HG02973 (cell line): Measurements from ENCODE around the gene PAX8.
"Not testable (repeated sequence)": the region's sequence is repeated elsewhere in the genome, so short reads cannot be mapped to it uniquely, and the experiment has no call there.

Experiments used
- ATAC-seq: cut with Tn5 transposase; IDR thresholded peaks from one replicate; pipeline ENCODE4 v1.9.1; 2021; ENCODE audit warnings: moderate library complexity; ENCODE audit not compliant: unreplicated experiment

Gene PAX8

GRCh38 chr2:113291191-113291590 is 12.5 kb upstream of the PAX8 start:
- ATAC-seq = no peak

GRCh38 chr2:113288674-113289149 is 10.0 kb upstream of the PAX8 start:
- not testable (repeated sequence) for ATAC-seq

- ATAC-seq = not testable (repeated sequence)
Measured at GRCh38 chr2:113288117-113288673, 9.5 kb upstream of the PAX8 start.

GRCh38 chr2:113285816-113286215 is 7.1 kb upstream of the PAX8 start:
- ATAC-seq = no peak

- ATAC-seq = not testable (repeated sequence)
Measured at GRCh38 chr2:113284999-113285398, 6.3 kb upstream of the PAX8 start.

- ATAC-seq = no peak
Measured at GRCh38 chr2:113284476-113284875, 5.8 kb upstream of the PAX8 start.

GRCh38 chr2:113283704-113284284 is 5.1 kb upstream of the PAX8 start:
- ATAC-seq = no peak

- no peak for ATAC-seq
Measured at GRCh38 chr2:113282747-113283533, 4.2 kb upstream of the PAX8 start.

- no peak for ATAC-seq
Measured at GRCh38 chr2:113281910-113282746, 3.4 kb upstream of the PAX8 start.

- no peak for ATAC-seq
Measured at GRCh38 chr2:113278073-113278741, 514 bp downstream of the PAX8 start.

GRCh38 chr2:113277474-113278072 is 1.1 kb downstream of the PAX8 start:
- no peak for ATAC-seq

- no peak for ATAC-seq
Measured at GRCh38 chr2:113276761-113277425, 1.8 kb downstream of the PAX8 start.

- no peak for ATAC-seq
Measured at GRCh38 chr2:113276216-113276760, 2.4 kb downstream of the PAX8 start.

GRCh38 chr2:113275556-113276215 is 3.0 kb downstream of the PAX8 start:
- no peak for ATAC-seq

GRCh38 chr2:113274432-113274831 is 4.3 kb downstream of the PAX8 start:
- ATAC-seq = no peak

- no peak for ATAC-seq
Measured at GRCh38 chr2:113273981-113274380, 4.7 kb downstream of the PAX8 start.

- no peak for ATAC-seq
Measured at GRCh38 chr2:113273027-113273551, 5.6 kb downstream of the PAX8 start.

- ATAC-seq = no peak
Measured at GRCh38 chr2:113272477-113272876, 6.2 kb downstream of the PAX8 start.
